HL-60/S4 (cell line): ENCODE results near the gene TSKS.
"Not testable (repeated sequence)": the region's sequence is repeated elsewhere in the genome, so short reads cannot be mapped to it uniquely, and the experiment has no call there.

Experiments used
- in situ Hi-C: fragments of 300-500 bp; cut with MboI; formaldehyde crosslinking; loops from 2 replicates; pipeline ENCODE4 v1.14.3; 2022; ENCODE audit warnings: low sequenced_read_pairs

The TSKS gene

GRCh38 chr19:49727217-49728030 is 35.7 kb downstream of the TSKS start:
- in situ Hi-C loops, result loop anchor here (25.0 kb wide), 1 partner anchor 410 kb away; no protein-coding TSS in a partner anchor

GRCh38 chr19:49719420-49719819 is 43.7 kb downstream of the TSKS start:
- in situ Hi-C loops, result not testable (repeated sequence)

GRCh38 chr19:49718991-49719390 is 44.1 kb downstream of the TSKS start:
- in situ Hi-C loops, result no loop called here

GRCh38 chr19:49718511-49718910 is 44.6 kb downstream of the TSKS start:
- in situ Hi-C loops, result no loop called here

- in situ Hi-C loops, result no loop called here
These were observed 47.0 kb downstream of the TSKS start for GRCh38 chr19:49716154-49716553.

- in situ Hi-C loops, result no loop called here
These were observed 49.8 kb downstream of the TSKS start for GRCh38 chr19:49713236-49713845.

- in situ Hi-C loops, result no loop called here
These were observed 50.7 kb downstream of the TSKS start for GRCh38 chr19:49712397-49712859.

- in situ Hi-C loops, result no loop called here
These were observed 52.6 kb downstream of the TSKS start for GRCh38 chr19:49710372-49710951.

- in situ Hi-C loops, result no loop called here
These were observed 57.2 kb downstream of the TSKS start for GRCh38 chr19:49705919-49706318.

GRCh38 chr19:49704888-49705642 is 58.0 kb downstream of the TSKS start:
- in situ Hi-C loops, result no loop called here

GRCh38 chr19:49701271-49701786 is 61.8 kb downstream of the TSKS start:
- in situ Hi-C loops, result no loop called here

GRCh38 chr19:49700563-49700962 is 62.5 kb downstream of the TSKS start:
- in situ Hi-C loops, result no loop called here

- in situ Hi-C loops, result no loop called here
These were observed 63.7 kb downstream of the TSKS start for GRCh38 chr19:49699364-49699763.

- in situ Hi-C loops, result no loop called here
These were observed 66.2 kb downstream of the TSKS start for GRCh38 chr19:49696865-49697264.

GRCh38 chr19:49696115-49696514 is 67.0 kb downstream of the TSKS start:
- in situ Hi-C loops, result no loop called here

- in situ Hi-C loops, result no loop called here
These were observed 71.0 kb downstream of the TSKS start for GRCh38 chr19:49692147-49692506.

- in situ Hi-C loops, result no loop called here
These were observed 71.6 kb downstream of the TSKS start for GRCh38 chr19:49691243-49692146.

- in situ Hi-C loops, result no loop called here
These were observed 72.4 kb downstream of the TSKS start, which contains the start of gene CPT1C for GRCh38 chr19:49690656-49691242. CPT1C (plus strand) TSS chr19:49691116; CDS start chr19:49692253, 1,137 bp downstream.

- in situ Hi-C loops, result no loop called here
These were observed 72.9 kb downstream of the TSKS start for GRCh38 chr19:49690079-49690655.
